Bronchial epithelial cell (primary cell): ENCODE data around the gene MDM4. TPM values are rescaled to one million over a fixed set of nuclear protein-coding genes. Genes with fewer than 3 reads are reported as not detected.

ENCODE experiments used
- DNase-seq: peaks from one replicate; pipeline ENCODE4 v3.0.0-alpha.2; 2010; ENCODE audit warnings: low read depth
- FAIRE-seq: peaks from 2 replicates; lab custom pipeline; 2011; peaks lifted over from hg19 to GRCh38; lab: Jason Lieb, UNC
- H3K27me3 ChIP-seq: 2 replicates; pipeline ENCODE4 v1.5.1; 2011; ENCODE audit warnings: low read length; ENCODE audit not compliant: control insufficient read depth, insufficient read depth
- H3K36me3 ChIP-seq: 2 replicates; pipeline ENCODE4 v1.5.1; 2011; ENCODE audit warnings: low read length; ENCODE audit not compliant: control insufficient read depth, insufficient read depth
- H3K4me3 ChIP-seq: 2 replicates; pipeline ENCODE4 v1.5.1; 2011; ENCODE audit warnings: mild to moderate bottlenecking, low read depth, low read length, control low read depth
- total RNA-seq: library from RNA; depleted of rRNA; stranded (reverse); fragments of >200 nt; gene quantifications from 2 replicates; pipeline ENCODE4 v1.2.1, GENCODE V29; 2014
- TF ChIP-seq, protein P1 (sequence below): IDR thresholded peaks from 2 replicates; pipeline ENCODE4 v1.5.1; 2011; ENCODE audit warnings: mild to moderate bottlenecking, moderate library complexity, low read length, control low read depth, inconsistent platforms; ENCODE audit not compliant: insufficient read depth, severe bottlenecking

MDM4 gene
- total RNA-seq, 1 donor from 2014 or later, result 23.4 TPM

DNA sequence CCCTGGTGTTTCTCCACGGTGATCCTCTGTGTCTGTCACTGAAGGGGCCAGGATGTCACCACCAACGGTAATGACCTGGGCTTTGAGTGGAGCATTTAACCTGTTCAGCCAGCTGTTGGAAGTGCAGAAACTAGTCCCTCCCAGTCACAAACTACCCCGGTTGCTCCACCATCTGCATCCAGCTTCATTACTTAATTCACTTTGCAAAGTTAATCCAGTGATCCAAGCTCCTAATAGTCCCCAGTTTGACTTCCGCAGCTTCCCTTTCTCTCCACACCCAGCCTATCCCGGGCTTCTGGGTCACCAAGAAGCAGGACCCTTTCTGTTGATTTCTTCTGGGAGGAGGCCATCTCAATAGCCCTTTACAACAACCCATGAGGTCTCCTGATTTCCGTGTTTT lies 63.5 kb downstream of the MDM4 start:
- no peak overlapping the region for H3K4me3 ChIP-seq
- TF ChIP-seq, protein P1, sequence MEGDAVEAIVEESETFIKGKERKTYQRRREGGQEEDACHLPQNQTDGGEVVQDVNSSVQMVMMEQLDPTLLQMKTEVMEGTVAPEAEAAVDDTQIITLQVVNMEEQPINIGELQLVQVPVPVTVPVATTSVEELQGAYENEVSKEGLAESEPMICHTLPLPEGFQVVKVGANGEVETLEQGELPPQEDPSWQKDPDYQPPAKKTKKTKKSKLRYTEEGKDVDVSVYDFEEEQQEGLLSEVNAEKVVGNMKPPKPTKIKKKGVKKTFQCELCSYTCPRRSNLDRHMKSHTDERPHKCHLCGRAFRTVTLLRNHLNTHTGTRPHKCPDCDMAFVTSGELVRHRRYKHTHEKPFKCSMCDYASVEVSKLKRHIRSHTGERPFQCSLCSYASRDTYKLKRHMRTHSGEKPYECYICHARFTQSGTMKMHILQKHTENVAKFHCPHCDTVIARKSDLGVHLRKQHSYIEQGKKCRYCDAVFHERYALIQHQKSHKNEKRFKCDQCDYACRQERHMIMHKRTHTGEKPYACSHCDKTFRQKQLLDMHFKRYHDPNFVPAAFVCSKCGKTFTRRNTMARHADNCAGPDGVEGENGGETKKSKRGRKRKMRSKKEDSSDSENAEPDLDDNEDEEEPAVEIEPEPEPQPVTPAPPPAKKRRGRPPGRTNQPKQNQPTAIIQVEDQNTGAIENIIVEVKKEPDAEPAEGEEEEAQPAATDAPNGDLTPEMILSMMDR, result no peak
- H3K27me3 ChIP-seq, result no peaks in the 10 kb centered on the region
- no peaks in the 10 kb centered on the region for H3K36me3 ChIP-seq
- DNase-seq (no peak), FAIRE-seq (no peak)

DNA sequence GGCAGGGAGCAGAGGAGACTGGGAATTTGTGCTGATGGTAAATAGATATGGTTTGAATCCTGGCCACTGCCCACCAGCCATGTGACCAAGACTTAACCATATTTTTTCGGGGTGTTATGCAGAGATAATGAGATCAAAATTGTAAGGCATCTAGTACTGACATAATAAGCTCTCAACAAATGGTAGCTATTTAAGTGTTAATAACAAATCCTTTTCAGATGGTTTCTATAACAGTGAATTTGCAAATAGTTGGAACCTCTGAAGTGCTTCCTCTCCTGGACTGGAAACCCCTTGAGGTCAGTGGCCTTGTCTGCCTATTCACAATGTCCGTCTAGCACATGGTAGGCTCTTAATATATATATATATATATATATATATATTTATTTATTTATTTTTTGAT lies 64.7 kb downstream of the MDM4 start:
- TF ChIP-seq, protein P1, result no peak
- FAIRE-seq, result no peak
- H3K4me3 ChIP-seq, result no peak overlapping the region
- no peak for DNase-seq
- H3K27me3 ChIP-seq, result no peaks in the 10 kb centered on the region
- H3K36me3 ChIP-seq, result no peaks in the 10 kb centered on the region

DNA sequence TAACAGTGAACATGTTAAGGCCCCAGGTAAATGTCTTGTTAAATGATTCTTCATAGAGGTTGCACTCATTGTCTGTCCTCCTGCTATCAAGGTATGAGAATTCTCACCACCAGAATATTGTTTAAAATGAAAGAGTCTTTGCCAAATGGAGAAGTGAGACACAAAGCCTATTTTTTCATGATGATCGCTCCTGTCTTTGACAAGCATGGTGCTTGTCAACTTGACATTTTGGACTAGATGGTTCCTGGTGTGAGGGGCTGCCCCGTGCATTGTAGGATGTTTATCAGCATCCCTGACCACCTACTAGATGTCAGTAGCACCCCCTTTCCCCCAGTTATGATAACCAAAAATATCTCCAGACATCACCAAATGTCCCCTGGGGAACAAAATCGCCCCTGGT lies 65.6 kb downstream of the MDM4 start:
- H3K4me3 ChIP-seq, result no peak overlapping the region
- no peaks in the 10 kb centered on the region for H3K27me3 ChIP-seq
- TF ChIP-seq, protein P1, result no peak
- no peak for DNase-seq
- FAIRE-seq, result no peak
- H3K36me3 ChIP-seq, result no peaks in the 10 kb centered on the region

DNA sequence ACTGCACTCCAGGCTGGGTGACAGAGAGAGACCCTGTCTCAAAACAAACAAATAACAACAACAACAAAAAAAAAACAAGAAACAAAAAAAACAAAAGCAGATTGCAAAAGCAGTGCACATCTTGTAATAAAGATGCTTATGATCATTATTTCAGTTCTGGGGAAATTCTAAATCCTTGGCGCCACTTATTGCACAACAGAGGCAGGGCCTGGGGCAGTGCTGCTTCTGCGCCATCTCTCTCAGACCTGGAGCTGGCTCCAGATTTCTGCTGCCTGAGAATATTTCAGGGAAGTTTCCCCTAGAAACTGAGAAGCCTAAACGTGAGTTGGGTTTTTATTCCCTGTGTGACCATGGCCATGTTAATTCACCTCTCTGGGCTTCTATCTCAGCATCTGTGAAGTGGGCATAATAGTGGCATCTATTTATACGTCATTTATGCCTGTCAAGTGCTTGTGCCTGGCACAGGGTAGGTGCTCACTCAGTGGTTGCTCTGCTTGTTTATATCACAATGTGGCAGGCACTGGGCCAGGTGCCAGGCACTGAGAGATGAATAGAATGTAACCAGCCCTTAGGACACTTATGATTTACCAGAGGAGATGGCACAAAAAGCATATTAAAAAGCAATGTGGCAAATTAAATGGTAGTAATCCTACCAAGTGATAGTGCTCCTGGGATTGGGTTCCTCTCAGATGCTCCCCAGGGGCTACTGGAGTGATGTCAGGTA lies 67.9 kb downstream of the MDM4 start:
- DNase-seq (no peak), FAIRE-seq (no peak)
- TF ChIP-seq, protein P1, result no peak
- no peaks in the 10 kb centered on the region for H3K27me3 ChIP-seq
- no peak overlapping the region for H3K4me3 ChIP-seq
- H3K36me3 ChIP-seq, result no peaks in the 10 kb centered on the region

DNA sequence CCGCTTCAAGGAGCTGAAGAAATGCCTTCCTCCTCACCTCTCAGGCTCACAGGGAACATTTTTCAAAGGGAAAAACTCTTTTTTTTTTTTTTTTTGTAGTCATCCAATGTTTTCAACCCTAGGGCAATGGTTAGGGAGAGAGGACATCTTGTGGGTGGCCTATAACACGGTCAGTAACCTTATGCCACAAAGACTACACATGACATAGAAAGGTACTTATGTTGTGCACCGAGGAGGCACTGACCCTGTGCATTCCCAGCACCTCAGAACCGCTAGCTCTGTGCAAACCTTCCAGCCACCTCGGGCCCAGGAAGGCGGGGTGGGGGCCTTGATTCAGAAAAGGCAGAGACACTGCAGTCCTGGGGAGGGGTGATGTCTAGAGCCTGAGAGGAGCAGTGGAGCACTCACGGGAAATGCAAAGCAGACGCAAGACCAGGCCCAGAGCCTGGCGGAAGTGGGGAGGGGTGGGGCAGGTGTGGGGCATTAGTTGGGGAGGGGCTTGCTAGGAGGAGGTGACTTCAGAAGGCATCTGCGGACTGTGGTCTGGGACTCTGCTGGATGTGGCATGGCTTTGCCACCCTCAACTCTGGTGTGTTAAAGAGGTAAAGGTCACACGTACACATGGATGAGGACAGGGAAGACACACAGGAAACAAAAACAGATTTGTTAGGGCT lies 68.6 kb downstream of the MDM4 start:
- TF ChIP-seq, protein P1, result no peak
- no peaks in the 10 kb centered on the region for H3K36me3 ChIP-seq
- no peak for DNase-seq
- no peak for FAIRE-seq
- no peaks in the 10 kb centered on the region for H3K27me3 ChIP-seq
- no peak overlapping the region for H3K4me3 ChIP-seq
